ENCODE measurements around the gene VOPP1. TPM values are rescaled to one million over a fixed set of nuclear protein-coding genes. Genes with fewer than 3 reads are reported as not detected.

Gene VOPP1
- total RNA-seq, 1 experiment from 2014 or later, result 30.3 TPM

DNA sequence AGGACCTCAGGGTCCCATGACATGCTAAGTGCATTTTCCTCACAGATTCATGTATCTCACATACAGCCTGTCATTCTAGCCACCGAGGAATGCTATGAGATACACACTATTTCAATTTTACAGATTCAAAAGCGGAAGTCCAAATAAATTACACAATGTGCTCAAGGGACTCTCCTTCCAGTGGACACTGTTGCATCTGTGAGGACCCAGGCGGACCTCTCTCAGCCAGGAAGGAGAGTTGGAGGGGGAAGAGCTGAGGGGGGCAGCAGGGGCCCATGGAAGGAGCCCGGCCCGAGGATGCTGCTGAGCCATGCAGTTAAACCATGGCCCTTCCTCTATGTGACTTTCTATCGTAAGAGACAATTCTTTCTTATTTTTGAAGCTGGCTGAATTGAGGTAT is 93.6 kb downstream of the VOPP1 start:
- Histone ChIP-seq H3K4me2 (ENCODE audit: low read length) (no peak overlapping the region), H3K9ac (ENCODE audit: low read length) (no peak overlapping the region), H3K4me1 (ENCODE audit: control insufficient read depth in 1 of 2, insufficient read depth in 2 of 2, low read length in 2 of 2) (no peaks in the 10 kb centered on the region), H4K20me1 (ENCODE audit: insufficient read depth) (no peaks in the 10 kb centered on the region), H3K9me2 (ENCODE audit: insufficient read depth) (no peaks in the 10 kb centered on the region), H3K27me3 (ENCODE audit: insufficient read depth, low read length) (no peaks in the 10 kb centered on the region), H3K36me3 (ENCODE audit: control insufficient read depth in 1 of 2, insufficient read depth in 2 of 2, low read length in 2 of 2) (no peaks in the 10 kb centered on the region), H3K4me3 (replicated peaks in 1 of 2; ENCODE audit: low read depth in 1 of 2, low read length in 2 of 2) (no peak overlapping the region), H2AFZ (ENCODE audit: low read depth, low read length, poor library complexity, severe bottlenecking) (no peak overlapping the region), H3K27ac (ENCODE audit: low read depth, low read length) (no peak overlapping the region), H3K9me3 (ENCODE audit: control insufficient read depth in 1 of 2, insufficient read depth in 1 of 2, low read depth in 1 of 2, low read length in 2 of 2) (no peaks in the 10 kb centered on the region), H3K79me2 (ENCODE audit: insufficient read depth, low read length) (no peaks in the 10 kb centered on the region)
- intact Hi-C loops (cut with micrococcal nuclease), result no loop called here
- CTCF ChIA-PET, result no interaction called here
- no peak for ATAC-seq
- POLR2A ChIA-PET, result no interaction called here
- no peak for DNase-seq (ENCODE audit: low read depth, low spot score)
- RAD21 ChIA-PET (ENCODE audit: low non-redundant PET in 1 of 2, low total read pairs in 2 of 2, uncharacterized antibody in 2 of 2, unreplicated experiment in 2 of 2), result no interaction called here
- BruUV-seq (replicated peaks), result no TSS peak
- TF ChIP-seq SP1 (IDR thresholded peaks at IDR 0.05; ENCODE audit: low read depth), result no peak
- no peak for TF ChIP-seq EZH2 (IDR thresholded peaks at IDR 0.05)
- no peak for TF ChIP-seq POLR2A (IDR thresholded peaks at IDR 0.05; ENCODE audit: borderline replicate concordance, extremely low read depth, insufficient read depth, insufficient read length)
- TF ChIP-seq ZFX (IDR thresholded peaks at IDR 0.05), result no peak
- TF ChIP-seq EGR1 (IDR thresholded peaks at IDR 0.05; ENCODE audit: low read depth), result no peak

DNA sequence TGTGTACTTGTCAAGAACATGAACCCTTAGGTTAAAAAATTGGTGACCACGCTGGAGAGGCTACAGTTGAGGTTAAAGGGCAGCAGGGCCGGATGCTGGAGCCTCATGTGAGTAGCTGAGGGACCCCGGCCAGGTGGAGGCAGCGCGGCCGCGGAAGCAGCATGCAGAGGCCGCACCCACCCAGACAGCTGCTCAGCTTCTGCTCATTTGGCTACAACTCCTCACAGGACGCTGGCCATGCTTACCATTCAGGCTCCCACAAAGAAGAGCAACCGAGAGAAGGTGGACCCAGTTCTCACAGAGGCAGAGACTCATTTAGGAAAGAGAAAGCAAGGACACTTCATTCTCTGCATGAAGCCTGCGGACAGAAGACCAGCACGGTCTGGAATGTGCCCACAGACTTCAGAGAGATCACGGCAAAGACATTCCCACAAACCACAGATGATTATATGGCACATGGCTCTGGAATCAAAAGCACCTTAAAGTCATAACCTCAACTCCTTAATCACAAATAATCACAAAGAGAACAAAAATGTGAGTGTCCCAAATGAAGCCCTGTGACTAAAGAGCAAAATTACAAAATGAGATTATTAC is 94.4 kb downstream of the VOPP1 start:
- Histone ChIP-seq H3K27ac (ENCODE audit: low read depth, low read length) (no peak overlapping the region), H3K27me3 (ENCODE audit: insufficient read depth, low read length) (no peaks in the 10 kb centered on the region), H3K79me2 (ENCODE audit: insufficient read depth, low read length) (no peaks in the 10 kb centered on the region), H3K4me3 (replicated peaks in 1 of 2; ENCODE audit: low read depth in 1 of 2, low read length in 2 of 2) (no peak overlapping the region), H3K36me3 (ENCODE audit: control insufficient read depth in 1 of 2, insufficient read depth in 2 of 2, low read length in 2 of 2) (no peaks in the 10 kb centered on the region), H2AFZ (ENCODE audit: low read depth, low read length, poor library complexity, severe bottlenecking) (no peak overlapping the region), H3K9me2 (ENCODE audit: insufficient read depth) (no peaks in the 10 kb centered on the region), H3K9ac (ENCODE audit: low read length) (no peak overlapping the region), H3K9me3 (ENCODE audit: control insufficient read depth in 1 of 2, insufficient read depth in 1 of 2, low read depth in 1 of 2, low read length in 2 of 2) (no peaks in the 10 kb centered on the region), H3K4me2 (ENCODE audit: low read length) (no peak overlapping the region), H3K4me1 (ENCODE audit: control insufficient read depth in 1 of 2, insufficient read depth in 2 of 2, low read length in 2 of 2) (no peaks in the 10 kb centered on the region), H4K20me1 (ENCODE audit: insufficient read depth) (no peaks in the 10 kb centered on the region)
- RAD21 ChIA-PET (ENCODE audit: low non-redundant PET in 1 of 2, low total read pairs in 2 of 2, uncharacterized antibody in 2 of 2, unreplicated experiment in 2 of 2), result no interaction called here
- POLR2A ChIA-PET, result no interaction called here
- intact Hi-C loops (cut with micrococcal nuclease), result no loop called here
- no peak for DNase-seq (ENCODE audit: low read depth, low spot score)
- no peak for ATAC-seq
- no TSS peak for BruUV-seq (replicated peaks)
- TF ChIP-seq, protein P1, sequence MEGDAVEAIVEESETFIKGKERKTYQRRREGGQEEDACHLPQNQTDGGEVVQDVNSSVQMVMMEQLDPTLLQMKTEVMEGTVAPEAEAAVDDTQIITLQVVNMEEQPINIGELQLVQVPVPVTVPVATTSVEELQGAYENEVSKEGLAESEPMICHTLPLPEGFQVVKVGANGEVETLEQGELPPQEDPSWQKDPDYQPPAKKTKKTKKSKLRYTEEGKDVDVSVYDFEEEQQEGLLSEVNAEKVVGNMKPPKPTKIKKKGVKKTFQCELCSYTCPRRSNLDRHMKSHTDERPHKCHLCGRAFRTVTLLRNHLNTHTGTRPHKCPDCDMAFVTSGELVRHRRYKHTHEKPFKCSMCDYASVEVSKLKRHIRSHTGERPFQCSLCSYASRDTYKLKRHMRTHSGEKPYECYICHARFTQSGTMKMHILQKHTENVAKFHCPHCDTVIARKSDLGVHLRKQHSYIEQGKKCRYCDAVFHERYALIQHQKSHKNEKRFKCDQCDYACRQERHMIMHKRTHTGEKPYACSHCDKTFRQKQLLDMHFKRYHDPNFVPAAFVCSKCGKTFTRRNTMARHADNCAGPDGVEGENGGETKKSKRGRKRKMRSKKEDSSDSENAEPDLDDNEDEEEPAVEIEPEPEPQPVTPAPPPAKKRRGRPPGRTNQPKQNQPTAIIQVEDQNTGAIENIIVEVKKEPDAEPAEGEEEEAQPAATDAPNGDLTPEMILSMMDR (IDR thresholded peaks at IDR 0.05 in 2 of 3, conservative IDR thresholded peaks at IDR 0.05 in 1 of 3; ENCODE audit: borderline replicate concordance in 1 of 3, insufficient read depth in 1 of 3, low read depth in 2 of 3, low read length in 2 of 3), result no peak
- TF ChIP-seq EZH2phosphoT487 (IDR thresholded peaks at IDR 0.05; ENCODE audit: borderline replicate concordance), result no peak
- no peak for TF ChIP-seq FOSL1 (IDR thresholded peaks at IDR 0.05; ENCODE audit: low read depth)
- no peak for TF ChIP-seq ELF1 (IDR thresholded peaks at IDR 0.05; ENCODE audit: borderline replicate concordance, low read depth)
- TF ChIP-seq, protein P2, sequence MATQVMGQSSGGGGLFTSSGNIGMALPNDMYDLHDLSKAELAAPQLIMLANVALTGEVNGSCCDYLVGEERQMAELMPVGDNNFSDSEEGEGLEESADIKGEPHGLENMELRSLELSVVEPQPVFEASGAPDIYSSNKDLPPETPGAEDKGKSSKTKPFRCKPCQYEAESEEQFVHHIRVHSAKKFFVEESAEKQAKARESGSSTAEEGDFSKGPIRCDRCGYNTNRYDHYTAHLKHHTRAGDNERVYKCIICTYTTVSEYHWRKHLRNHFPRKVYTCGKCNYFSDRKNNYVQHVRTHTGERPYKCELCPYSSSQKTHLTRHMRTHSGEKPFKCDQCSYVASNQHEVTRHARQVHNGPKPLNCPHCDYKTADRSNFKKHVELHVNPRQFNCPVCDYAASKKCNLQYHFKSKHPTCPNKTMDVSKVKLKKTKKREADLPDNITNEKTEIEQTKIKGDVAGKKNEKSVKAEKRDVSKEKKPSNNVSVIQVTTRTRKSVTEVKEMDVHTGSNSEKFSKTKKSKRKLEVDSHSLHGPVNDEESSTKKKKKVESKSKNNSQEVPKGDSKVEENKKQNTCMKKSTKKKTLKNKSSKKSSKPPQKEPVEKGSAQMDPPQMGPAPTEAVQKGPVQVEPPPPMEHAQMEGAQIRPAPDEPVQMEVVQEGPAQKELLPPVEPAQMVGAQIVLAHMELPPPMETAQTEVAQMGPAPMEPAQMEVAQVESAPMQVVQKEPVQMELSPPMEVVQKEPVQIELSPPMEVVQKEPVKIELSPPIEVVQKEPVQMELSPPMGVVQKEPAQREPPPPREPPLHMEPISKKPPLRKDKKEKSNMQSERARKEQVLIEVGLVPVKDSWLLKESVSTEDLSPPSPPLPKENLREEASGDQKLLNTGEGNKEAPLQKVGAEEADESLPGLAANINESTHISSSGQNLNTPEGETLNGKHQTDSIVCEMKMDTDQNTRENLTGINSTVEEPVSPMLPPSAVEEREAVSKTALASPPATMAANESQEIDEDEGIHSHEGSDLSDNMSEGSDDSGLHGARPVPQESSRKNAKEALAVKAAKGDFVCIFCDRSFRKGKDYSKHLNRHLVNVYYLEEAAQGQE (IDR thresholded peaks at IDR 0.05; ENCODE audit: low read depth), result no peak
- TF ChIP-seq POLR2AphosphoS5 (IDR thresholded peaks at IDR 0.05; ENCODE audit: low read depth, low read length), result no peak
- TF ChIP-seq ZNF274 (IDR thresholded peaks at IDR 0.05; ENCODE audit: low read depth, low read length), result no peak
- no peak for TF ChIP-seq EZH2 (IDR thresholded peaks at IDR 0.05)
- CTCF ChIA-PET, result no interaction called here

All from HCT116 (cell line).